Vagina (tissue), 2 donors: ENCODE measurements around the gene CDH13.

Experiments
- CTCF ChIP-seq, 3 experiments: fragments of 450-650 bp in 2 of 3; fragments of 200-600 bp in 1 of 3; sonication (generic) in 1 of 3; IDR thresholded peaks; one replicate each; pipeline ENCODE4 v1.5.1; 2017 to 2019; ENCODE audit warnings: antibody characterized with exemption in 3 of 3, mild to moderate bottlenecking in 2 of 3, moderate library complexity in 2 of 3
- POLR2A ChIP-seq, 2 donors: fragments of 450-650 bp; IDR thresholded peaks; one replicate each; pipeline ENCODE4 v1.6.1; 2017; ENCODE audit warnings: antibody characterized with exemption in 2 of 2, mild to moderate bottlenecking in 2 of 2, moderate library complexity in 2 of 2
- POLR2AphosphoS5 ChIP-seq, 2 donors: sonication (generic); formaldehyde crosslinking; IDR thresholded peaks; one replicate each; pipeline ENCODE4 v1.9.0; 2017; ENCODE audit warnings: antibody characterized with exemption in 2 of 2, mild to moderate bottlenecking in 2 of 2, low read depth in 1 of 2; ENCODE audit not compliant: insufficient read depth in 1 of 2

GRCh38 chr16:83045790-83046189 lies 419.0 kb downstream of the CDH13 start:
- TF ChIP-seq CTCF (IDR thresholded peaks at IDR 0.05) (no peak), POLR2A (IDR thresholded peaks at IDR 0.05) (no peak), POLR2AphosphoS5 (IDR thresholded peaks at IDR 0.05; ENCODE audit: insufficient read depth in 1 of 2, low read depth in 1 of 2) (no peak)
